Fibroblast of lung (primary cell): Measurements from ENCODE around the gene FAM131B. TPM values are rescaled to one million over a fixed set of nuclear protein-coding genes. Genes with fewer than 3 reads are reported as not detected.

Experiments
- DNase-seq, 2 donors: peaks; one replicate each; pipeline versions ENCODE4 v3.0.0 to v3.0.0-alpha.2; 2010; ENCODE audit warnings: low read depth in 2 of 2
- H2AFZ ChIP-seq: 2 replicates; pipeline ENCODE4 v1.5.1; 2012; ENCODE audit warnings: low read length, control low read depth, inconsistent platforms
- H3K27ac ChIP-seq: 2 replicates; pipeline ENCODE4 v1.5.1; 2011; ENCODE audit warnings: low read length, control low read depth; ENCODE audit not compliant: insufficient read depth
- H3K27me3 ChIP-seq: 2 replicates; pipeline ENCODE4 v1.5.1; 2011; ENCODE audit warnings: mild to moderate bottlenecking, low read length; ENCODE audit not compliant: control insufficient read depth, insufficient read depth
- H3K36me3 ChIP-seq: 2 replicates; pipeline ENCODE4 v1.5.1; 2011; ENCODE audit warnings: low read length; ENCODE audit not compliant: control insufficient read depth, insufficient read depth
- H3K4me1 ChIP-seq: 2 replicates; pipeline ENCODE4 v1.5.1; 2011; ENCODE audit warnings: low read length; ENCODE audit not compliant: control insufficient read depth, insufficient read depth; ENCODE audit errors: extremely low read depth
- H3K4me2 ChIP-seq: 2 replicates; pipeline ENCODE4 v1.5.1; 2011; ENCODE audit warnings: low read length, control low read depth; ENCODE audit not compliant: insufficient read depth; ENCODE audit errors: extremely low read depth
- H3K4me3 ChIP-seq, 4 experiments: fragments of 200-600 bp in 1 of 4; sonication (generic) in 1 of 4; replicated peaks in 1 of 4; 2 replicates each; pipeline ENCODE4 v1.5.1; 2011 to 2016; ENCODE audit warnings: low read length in 4 of 4, low read depth in 3 of 4, mild to moderate bottlenecking in 3 of 4, control low read depth in 2 of 4, inconsistent platforms in 1 of 4, mixed read lengths in 1 of 4; ENCODE audit not compliant: insufficient read depth in 1 of 4; ENCODE audit errors: control extremely low read depth in 1 of 4
- H3K79me2 ChIP-seq: 2 replicates; pipeline ENCODE4 v1.5.1; 2012; ENCODE audit warnings: mild to moderate bottlenecking, low read length, inconsistent platforms; ENCODE audit not compliant: control insufficient read depth, insufficient read depth
- H3K9ac ChIP-seq: 2 replicates; pipeline ENCODE4 v1.5.1; 2011; ENCODE audit warnings: mild to moderate bottlenecking, low read length, control low read depth; ENCODE audit not compliant: insufficient read depth
- H3K9me3 ChIP-seq: 2 replicates; pipeline ENCODE4 v1.5.1; 2012; ENCODE audit warnings: low read depth, low read length; ENCODE audit not compliant: control insufficient read depth, insufficient read depth
- H4K20me1 ChIP-seq: 2 replicates; pipeline ENCODE4 v1.5.1; 2011; ENCODE audit warnings: low read length; ENCODE audit not compliant: control insufficient read depth, insufficient read depth; ENCODE audit errors: extremely low read depth
- EZH2 ChIP-seq: IDR thresholded peaks from 2 replicates; pipeline ENCODE4 v1.5.1; 2012; ENCODE audit warnings: low read length, control low read depth, mild to moderate bottlenecking; ENCODE audit errors: missing control alignments
- polyA plus RNA-seq, 2 donors: library from polyadenylated mRNA; depleted of rRNA in 1 of 2; stranded (reverse) in 1 of 2; unstranded in 1 of 2; fragments of >200 nt; gene quantifications; 2 replicates each; pipeline ENCODE4 v1.2.1, GENCODE V29; 2011 to 2012; ENCODE audit warnings: missing spikeins in 1 of 2
- total RNA-seq: library from RNA; depleted of rRNA; stranded (reverse); fragments of >200 nt; gene quantifications from 2 replicates; pipeline ENCODE4 v1.2.1, GENCODE V29; 2014
- TF ChIP-seq, protein P1 (sequence below), 2 donors: IDR thresholded peaks in 1 of 2; conservative IDR thresholded peaks in 1 of 2; 1 replicate in 1 of 2; 2 replicates in 1 of 2; pipeline ENCODE4 v1.5.1; 2011 to 2012; ENCODE audit warnings: low read length in 2 of 2, control low read depth in 1 of 2, inconsistent platforms in 1 of 2, low read depth in 1 of 2, mild to moderate bottlenecking in 1 of 2

Gene FAM131B
- total and polyA plus RNA-seq, 2 donors (not counting 1 experiment from before 2014, with no cell fraction given) = 2.0 to 3.8 TPM

DNA sequence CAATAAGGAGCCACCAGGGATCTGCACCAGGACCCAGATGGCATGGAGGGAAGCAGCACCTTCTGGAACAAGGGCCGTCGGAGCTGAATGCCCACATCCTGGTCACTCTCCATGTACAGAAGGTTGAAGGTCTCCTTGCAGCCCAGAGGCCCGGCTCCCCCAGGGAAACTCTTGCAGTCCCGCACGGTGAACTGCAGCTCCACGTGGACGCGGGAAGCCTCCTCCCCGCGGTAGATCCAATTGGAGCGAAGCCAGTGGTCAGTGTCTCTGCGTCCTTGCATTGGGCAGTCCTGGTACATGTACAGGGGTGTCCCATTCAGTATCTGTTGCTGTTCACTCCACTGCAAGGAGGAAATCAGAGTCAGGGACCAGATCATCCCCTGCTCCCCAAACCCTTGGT, 38.8 kb upstream of the FAM131B start:
- Histone ChIP-seq H3K9ac (no peak overlapping the region), H3K9me3 (no peaks in the 10 kb centered on the region), H3K27me3 (peaks cover 3% of the 10 kb centered on the region), H3K4me1 (peaks cover 4% of the 10 kb centered on the region), H2AFZ (no peak overlapping the region), H3K4me3 (no peak overlapping the region), H3K27ac (no peak overlapping the region), H3K36me3 (no peaks in the 10 kb centered on the region), H3K4me2 (no peak overlapping the region), H4K20me1 (no peaks in the 10 kb centered on the region), H3K79me2 (no peaks in the 10 kb centered on the region)
- TF ChIP-seq EZH2 = no peak
- TF ChIP-seq, protein P1, sequence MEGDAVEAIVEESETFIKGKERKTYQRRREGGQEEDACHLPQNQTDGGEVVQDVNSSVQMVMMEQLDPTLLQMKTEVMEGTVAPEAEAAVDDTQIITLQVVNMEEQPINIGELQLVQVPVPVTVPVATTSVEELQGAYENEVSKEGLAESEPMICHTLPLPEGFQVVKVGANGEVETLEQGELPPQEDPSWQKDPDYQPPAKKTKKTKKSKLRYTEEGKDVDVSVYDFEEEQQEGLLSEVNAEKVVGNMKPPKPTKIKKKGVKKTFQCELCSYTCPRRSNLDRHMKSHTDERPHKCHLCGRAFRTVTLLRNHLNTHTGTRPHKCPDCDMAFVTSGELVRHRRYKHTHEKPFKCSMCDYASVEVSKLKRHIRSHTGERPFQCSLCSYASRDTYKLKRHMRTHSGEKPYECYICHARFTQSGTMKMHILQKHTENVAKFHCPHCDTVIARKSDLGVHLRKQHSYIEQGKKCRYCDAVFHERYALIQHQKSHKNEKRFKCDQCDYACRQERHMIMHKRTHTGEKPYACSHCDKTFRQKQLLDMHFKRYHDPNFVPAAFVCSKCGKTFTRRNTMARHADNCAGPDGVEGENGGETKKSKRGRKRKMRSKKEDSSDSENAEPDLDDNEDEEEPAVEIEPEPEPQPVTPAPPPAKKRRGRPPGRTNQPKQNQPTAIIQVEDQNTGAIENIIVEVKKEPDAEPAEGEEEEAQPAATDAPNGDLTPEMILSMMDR (conservative IDR thresholded peaks at IDR 0.05 in 1 of 2, IDR thresholded peaks at IDR 0.05 in 1 of 2; ENCODE audit: low read depth in 1 of 2, low read length in 2 of 2) = no peak
- DNase-seq = no peak

DNA sequence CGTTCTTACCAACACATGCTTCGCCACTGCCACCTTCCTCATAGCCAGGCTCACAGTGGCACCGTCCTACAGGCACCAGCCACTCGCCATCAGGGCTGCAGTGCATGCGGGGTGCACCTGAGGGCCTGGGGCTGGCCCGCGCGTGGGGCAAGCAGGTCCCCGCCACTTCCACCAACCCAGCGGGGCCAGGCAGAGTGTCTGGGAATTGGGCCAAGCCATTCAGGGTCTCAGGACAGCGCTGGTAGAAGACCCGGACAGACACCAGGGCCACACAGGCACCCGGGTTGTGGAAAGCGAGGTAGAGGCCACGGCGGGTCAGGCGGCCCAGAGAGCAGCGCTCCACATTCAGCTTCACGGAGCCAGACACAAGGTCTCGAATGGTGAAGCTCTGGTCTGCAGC, 37.1 kb upstream of the FAM131B start:
- Histone ChIP-seq H2AFZ (no peak overlapping the region), H3K9me3 (no peaks in the 10 kb centered on the region), H3K4me1 (peaks cover 2% of the 10 kb centered on the region), H3K36me3 (no peaks in the 10 kb centered on the region), H3K79me2 (no peaks in the 10 kb centered on the region), H3K27me3 (no peaks in the 10 kb centered on the region), H4K20me1 (no peaks in the 10 kb centered on the region), H3K27ac (no peak overlapping the region), H3K4me3 (no peak overlapping the region), H3K4me2 (no peak overlapping the region), H3K9ac (no peak overlapping the region)
- TF ChIP-seq EZH2 = no peak
- TF ChIP-seq, protein P1 (conservative IDR thresholded peaks at IDR 0.05 in 1 of 2, IDR thresholded peaks at IDR 0.05 in 1 of 2; ENCODE audit: low read depth in 1 of 2, low read length in 2 of 2) = no peak
- DNase-seq = no peak

DNA sequence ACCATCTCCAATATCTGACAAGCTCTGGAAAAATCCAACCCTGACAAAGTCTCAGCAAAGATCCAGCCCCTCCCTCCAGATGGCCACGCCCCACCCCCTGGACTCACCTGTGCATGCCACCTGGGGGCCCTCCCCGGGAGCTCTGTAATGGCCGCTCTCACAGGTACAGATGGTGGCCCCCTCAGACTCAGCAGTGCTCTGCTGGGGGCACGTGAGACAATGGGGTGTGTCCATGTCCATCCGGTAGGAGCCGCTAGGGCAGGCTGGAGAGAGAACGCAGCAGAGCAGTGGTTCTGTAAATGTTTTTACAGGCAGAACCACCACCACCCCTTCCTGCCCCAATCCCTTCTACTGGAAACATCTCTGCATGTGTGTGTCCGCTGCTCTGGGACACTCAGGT, 36.6 kb upstream of the FAM131B start:
- H3K9me3 ChIP-seq = no peaks in the 10 kb centered on the region
- no peak overlapping the region for H3K9ac ChIP-seq
- H3K27ac ChIP-seq = no peak overlapping the region
- H3K27me3 ChIP-seq = no peaks in the 10 kb centered on the region
- H3K4me2 ChIP-seq = no peak overlapping the region
- H3K36me3 ChIP-seq = peaks cover under 1% of the 10 kb centered on the region
- no peaks in the 10 kb centered on the region for H4K20me1 ChIP-seq
- no peaks in the 10 kb centered on the region for H3K79me2 ChIP-seq
- peaks cover 2% of the 10 kb centered on the region for H3K4me1 ChIP-seq
- no peak overlapping the region for H2AFZ ChIP-seq
- no peak for DNase-seq
- TF ChIP-seq EZH2 = no peak
- TF ChIP-seq, protein P1 (conservative IDR thresholded peaks at IDR 0.05 in 1 of 2, IDR thresholded peaks at IDR 0.05 in 1 of 2; ENCODE audit: low read depth in 1 of 2, low read length in 2 of 2) = no peak
- no peak overlapping the region for H3K4me3 ChIP-seq
